Activated CD4-positive, alpha-beta T cell treated with anti-CD3 and anti-CD28 coated beads, Interleukin-2, amount 50 U/mL, for 1 hour (primary cell): ENCODE measurements around the gene UXT.
"Not testable (repeated sequence)": the region's sequence is repeated elsewhere in the genome, so short reads cannot be mapped to it uniquely, and the experiment has no call there.

Experiments
- DNase-seq: peaks from one replicate; pipeline ENCODE4 v3.0.0-alpha.2; 2020

UXT gene

DNA sequence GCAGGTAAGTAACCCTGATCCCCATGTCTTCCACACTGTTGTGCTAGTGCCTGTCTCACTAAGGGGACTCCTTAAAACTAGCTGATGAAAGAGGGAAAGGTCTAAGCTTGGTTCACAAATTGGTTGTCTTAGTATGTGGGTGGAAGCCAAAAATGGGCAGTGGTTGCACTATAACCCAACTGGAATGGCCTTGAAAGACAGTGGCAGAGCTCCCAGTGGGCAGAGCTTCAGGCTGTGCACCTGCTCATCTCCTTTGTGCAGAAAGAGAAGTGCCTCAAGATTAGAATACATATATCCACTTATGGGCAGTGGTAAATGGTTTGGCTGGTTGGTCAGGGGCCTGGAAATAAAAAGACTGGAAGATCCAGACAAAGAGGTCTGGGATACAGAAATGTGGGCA is 46.6 kb downstream of the UXT start:
- DNase-seq: no peak

- DNase-seq: no peak
Measured at GRCh38 chrX:47611926-47612325, 47.1 kb downstream of the UXT start.

DNA sequence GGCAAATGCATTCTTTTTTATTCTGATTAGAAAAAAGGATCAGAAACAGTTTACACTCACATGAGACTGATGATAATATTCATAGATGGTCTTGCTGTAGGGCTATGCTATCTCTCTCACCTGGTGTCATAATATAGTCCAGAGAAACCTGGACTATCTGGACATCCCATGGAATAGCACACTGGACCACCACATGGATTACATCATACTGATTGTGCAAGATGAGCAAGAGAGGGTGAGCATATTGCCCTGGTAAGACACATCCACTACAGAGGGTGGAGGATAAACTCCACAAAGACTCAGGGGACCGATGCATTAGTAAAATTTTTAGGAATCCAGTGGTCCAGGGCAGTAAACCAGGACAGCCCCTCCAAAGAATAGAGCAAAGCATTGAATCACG is 47.5 kb downstream of the UXT start:
- no peak for DNase-seq

DNA sequence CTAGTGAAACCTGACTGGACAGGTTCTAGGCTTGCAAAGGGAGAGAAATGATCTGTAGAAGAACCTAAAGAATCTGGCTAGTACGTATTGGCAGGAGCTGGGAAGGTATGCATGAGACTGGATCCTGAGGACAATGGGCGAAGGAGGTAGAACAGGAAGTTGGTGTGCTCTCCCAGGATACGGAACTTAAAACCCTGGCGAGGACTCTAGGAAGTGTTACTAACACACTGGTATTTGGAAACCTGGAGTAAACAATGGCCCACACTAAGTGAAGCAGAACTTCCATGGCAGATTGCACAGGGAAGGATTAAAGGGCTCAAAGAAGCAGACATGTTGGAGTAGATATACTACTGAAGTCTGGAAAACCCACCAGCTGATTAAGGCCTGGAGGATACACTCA is 48.5 kb downstream of the UXT start:
- no peak for DNase-seq

DNA sequence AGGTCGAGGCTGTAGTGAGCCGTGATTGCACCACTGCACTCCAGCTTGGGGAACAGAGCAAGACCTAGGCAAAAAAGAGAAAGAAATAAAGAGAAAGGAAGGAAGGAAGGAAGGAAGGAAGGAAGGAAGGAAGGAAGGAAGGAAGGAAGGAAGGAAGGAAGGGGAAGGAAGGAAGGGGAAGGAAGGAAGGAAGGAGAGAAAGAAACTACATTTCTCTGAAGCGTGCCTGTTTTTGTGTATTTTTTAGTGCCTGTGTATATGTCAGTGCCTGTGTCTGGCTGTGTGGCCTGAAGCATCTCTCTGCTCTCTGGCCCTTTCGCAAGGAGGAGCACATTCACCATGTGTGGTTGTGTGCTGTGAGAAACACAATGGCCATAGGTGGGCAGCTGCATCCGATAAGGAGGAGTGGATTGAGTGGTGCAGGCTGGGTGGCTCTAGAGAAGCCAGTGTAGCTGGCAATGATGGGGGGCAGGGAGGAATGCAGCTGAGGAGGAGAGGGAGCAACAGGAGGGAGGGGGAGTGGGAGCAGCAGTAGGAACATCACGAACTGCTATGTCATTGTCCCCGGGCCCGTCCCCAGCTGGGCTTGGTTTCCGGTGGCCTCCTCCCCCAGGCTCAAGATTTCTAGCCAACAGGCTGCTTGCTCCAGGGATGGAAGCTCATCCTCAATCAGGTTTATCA is 50.7 kb downstream of the UXT start:
- no peak for DNase-seq

DNA sequence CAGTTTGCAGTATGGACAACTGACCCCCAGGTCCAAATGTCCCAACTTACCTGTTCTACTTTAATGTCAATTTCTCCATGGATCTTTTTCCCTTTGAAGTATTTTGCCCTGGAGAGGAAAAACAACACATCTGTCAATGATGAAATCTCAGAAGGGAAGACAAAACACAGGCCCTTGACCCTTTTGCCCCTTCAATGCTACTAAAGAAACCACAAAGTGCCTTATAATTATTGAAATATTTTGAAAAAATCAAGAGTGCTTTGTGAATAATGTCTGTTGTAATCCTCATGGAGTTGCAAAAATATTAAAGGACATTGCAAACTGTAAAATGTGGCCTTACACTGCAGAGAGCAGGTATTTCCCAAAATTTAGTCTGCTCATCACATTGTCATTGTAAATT is 51.9 kb downstream of the UXT start:
- DNase-seq: no peak

GRCh38 chrX:47605024-47605423 is 54.0 kb downstream of the UXT start:
- no peak for DNase-seq

DNA sequence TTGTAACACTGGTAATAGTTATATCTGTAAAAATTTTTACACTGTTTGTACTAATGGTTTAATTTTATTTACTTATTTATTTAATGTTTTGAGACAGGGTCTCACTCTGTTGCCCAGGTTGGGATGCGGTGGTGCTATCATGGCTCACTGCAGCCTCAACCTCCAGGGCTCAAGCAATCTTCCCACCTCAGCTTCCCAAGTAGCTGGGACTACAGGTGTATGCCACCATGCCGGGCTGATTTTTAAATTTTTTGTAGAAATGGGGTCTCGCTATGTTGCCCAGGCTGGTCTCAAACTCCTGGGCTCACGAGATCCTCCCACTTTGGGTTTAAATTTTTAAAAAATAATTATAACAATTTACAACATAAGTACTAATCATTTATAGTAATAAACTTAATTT is 55.9 kb downstream of the UXT start:
- not testable (repeated sequence) for DNase-seq
